Left renal cortex interstitium (tissue), 4 donors: ENCODE measurements around the gene RMI2. TPM values are rescaled to one million over a fixed set of nuclear protein-coding genes. Genes with fewer than 3 reads are reported as not detected.

Experiments used
- DNase-seq, 4 donors: peaks; one replicate each; pipeline ENCODE4 v3.0.0-alpha.2; 2013; ENCODE audit warnings: low read depth in 4 of 4, low spot score in 2 of 4, missing footprints in 1 of 4
- polyA plus RNA-seq, 4 donors: library from polyadenylated mRNA; unstranded; fragments of 120-200 nt; gene quantifications; one replicate each; pipeline ENCODE4 v1.2.1, GENCODE V29; 2013; ENCODE audit not compliant: insufficient read length in 4 of 4

The RMI2 gene
- polyA plus RNA-seq, 4 donors, result 22.3 to 33.6 (median 25.9) TPM

DNA sequence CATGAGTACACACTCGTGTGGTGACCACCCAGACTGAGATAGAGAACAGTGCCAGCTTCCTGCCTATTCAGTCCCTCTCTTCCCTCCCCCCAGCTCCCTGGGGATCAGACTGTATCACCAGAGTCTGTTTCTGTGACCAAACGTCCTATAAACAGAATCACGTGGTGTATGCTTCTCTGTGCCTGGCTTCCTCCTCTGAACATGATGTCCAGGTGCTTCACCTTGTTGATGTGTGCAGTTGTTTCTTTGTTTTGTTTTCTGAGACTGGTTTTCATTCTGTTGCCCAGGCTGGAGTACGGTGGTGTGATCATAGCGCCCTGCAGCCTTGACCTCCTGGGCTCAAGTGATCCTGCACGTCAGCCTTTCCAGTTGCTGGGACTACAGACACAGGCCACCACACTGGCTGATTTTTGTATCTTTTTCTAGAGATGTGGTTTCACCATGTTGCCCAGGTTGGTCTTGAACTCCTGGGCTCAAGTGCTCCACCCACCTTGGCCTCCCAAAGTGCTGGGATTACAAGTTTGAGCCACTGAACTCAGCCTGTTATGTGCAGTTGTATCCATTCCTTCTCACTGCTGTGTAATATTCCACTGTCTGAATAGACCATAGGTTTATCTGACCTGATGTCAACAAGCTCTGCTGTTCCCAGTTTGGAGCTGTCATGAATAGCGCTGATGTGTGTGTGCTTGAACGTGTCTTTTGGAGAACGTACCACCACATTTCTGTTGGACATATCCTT lies 35.2 kb upstream of the RMI2 start:
- no peak for DNase-seq

DNA sequence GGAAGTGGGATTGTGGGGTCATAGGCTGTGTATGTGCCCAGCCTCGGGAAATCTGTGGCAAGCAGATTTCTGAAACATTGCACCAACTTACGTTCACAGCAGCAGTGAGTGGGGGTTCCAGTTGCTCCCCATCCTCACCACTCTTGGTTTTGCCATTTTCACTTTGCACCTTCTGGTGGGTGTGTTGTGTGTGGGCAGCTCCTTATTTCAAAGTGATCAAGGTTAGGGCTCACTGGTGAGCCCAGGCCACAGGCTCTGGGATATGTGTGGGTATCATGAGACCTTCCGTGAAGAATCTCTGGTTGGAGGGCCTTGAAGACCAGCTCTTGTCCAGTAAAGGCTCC lies 34.7 kb upstream of the RMI2 start:
- no peak for DNase-seq

DNA sequence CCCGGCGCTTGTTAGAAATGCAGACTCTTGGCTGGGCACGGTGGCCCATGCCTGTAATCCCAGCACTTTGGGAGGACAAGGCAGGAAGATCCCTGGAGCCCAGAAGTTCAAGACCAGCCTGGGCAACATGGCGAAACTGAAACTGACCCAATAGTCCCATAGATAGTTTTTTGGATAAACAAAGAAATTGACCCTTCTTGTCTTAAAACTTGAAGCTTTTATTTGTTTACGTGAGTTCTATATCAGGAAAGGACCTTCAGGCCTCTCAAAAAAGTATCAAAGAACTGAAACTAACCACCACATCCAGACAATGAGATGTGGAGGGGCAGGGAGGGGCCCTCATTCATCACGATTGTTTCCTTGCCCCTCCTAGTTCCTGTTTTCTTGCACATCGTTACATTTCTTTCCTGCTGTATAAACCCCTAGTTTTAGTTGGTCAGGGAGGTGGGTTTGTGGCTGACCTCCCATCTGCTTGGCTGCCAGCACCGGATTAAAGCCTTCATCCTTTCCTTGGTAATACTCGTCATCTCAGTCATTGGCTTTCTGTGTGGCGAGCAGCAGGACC lies 34.2 kb upstream of the RMI2 start:
- DNase-seq, result no peak

DNA sequence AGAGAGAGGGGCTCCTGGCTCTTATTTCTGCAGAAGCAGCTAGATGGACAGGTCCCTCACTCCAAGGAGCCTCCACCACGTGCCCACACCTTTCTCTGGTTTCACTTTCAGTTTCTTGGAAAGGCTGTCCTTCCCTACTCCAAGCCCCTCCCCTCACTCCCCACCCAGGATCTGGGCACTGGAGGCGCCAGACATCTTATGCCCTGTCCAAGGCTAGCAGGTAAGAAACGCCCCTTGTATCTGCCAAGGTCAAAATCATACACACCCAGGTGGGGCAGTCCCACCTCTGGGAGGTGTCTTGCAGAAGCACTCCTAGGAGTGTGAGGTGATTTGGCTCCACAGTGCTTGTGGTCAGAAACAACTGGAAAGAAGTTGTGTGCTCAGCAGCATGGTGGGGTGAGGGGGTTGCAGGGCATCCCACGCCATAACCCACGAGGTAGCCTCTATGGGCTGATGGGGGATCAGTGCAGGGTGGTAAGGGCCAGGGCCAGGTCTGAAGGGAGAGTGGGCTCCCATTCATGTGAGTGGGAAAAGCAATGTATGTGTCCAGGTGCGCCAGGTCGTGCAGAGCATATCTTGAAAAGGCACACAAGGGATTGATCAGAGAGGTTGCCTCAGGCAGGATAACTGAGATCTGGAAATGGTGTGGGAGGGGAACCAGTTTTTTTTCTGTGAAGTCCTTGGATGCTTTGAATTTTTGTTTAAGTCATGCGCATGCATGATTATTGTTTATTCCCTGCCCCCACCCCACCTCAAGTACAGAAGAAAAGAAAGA lies 32.4 kb upstream of the RMI2 start:
- DNase-seq, result no peak

DNA sequence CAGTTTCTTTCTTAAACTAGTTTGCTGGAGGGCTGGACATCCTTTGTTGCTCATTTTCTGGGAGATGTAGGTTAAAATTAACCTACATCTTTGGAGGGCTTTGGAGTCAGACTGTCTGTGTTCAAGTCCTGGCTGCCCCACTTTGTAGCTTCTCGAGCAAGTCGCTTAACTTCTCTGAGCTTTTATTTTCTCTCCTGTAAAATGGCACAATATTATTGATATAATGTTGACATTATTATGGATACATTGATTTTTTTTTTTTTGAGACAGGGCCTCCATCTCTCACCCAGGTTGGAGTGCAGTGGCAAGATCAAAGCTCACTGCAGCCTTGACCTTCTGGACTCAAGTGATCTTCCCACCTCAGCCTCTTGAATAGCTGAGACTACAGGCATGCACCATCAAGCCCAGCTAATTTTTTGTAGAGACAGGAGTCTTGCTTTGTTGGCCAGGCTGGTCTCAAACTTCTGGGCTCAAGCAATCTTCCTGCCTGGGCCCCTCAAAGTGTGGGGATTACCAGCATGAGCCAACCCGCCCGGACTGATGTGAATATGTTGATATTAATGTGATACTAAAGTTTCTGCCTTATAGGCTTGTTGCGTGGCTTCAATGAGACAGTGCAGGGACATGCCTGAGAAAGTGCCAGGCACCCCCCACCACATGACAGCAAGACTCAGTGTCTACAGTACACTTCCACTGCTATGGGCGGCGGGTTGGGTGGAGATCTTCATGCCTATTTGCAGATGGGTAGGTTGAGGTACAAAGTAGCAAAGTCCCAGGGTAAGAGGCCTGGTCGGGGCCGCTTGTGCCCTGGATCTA lies 31.6 kb upstream of the RMI2 start:
- no peak for DNase-seq

DNA sequence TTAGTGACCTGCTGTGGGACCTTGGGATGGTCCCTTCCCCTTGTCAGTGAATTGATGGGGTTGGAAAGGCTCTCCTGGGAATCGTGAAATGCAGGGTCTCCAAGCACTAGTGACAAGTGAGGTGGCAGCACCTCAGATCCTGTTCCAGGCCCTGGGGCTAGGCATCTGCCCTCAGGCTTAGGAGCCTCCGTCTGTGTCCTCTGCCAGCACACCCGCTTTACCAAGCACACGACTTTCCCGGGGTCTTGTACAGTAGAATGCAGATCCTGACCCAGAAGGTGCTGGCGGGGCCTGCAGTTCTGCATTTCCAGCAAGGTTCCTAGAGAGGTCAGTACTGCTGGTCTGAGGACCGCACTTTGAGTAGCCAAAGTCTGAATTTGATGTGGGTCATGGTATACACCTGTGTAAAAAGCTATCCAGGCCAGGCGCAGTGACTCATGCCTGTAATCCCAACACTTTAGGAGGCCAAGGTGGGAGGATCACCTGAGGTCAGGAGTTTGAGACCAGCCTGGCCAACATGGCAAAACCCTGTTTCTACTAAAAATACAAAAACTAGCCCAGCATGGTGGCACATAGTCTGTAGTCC lies 30.9 kb upstream of the RMI2 start:
- no peak for DNase-seq

DNA sequence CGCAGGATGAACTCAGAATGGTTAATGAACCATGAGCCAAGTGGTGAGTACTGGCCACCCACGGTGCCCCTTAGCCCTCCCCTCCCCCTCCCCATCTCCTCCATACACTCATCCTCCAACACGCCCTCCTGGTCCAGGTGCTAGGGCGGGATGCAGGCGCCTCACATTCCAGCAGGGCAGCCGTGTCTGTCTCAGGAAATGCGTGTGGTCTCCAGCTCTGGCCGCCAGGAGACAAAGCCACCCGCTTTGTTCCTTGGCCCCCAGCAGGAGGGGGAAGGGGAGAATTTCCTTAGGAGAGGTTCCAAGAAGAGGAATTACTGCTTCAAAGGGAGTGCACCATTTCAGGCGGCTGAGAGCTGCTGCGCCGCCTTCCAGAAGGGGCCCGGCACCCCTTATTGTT lies 29.7 kb upstream of the RMI2 start:
- DNase-seq, result no peak

DNA sequence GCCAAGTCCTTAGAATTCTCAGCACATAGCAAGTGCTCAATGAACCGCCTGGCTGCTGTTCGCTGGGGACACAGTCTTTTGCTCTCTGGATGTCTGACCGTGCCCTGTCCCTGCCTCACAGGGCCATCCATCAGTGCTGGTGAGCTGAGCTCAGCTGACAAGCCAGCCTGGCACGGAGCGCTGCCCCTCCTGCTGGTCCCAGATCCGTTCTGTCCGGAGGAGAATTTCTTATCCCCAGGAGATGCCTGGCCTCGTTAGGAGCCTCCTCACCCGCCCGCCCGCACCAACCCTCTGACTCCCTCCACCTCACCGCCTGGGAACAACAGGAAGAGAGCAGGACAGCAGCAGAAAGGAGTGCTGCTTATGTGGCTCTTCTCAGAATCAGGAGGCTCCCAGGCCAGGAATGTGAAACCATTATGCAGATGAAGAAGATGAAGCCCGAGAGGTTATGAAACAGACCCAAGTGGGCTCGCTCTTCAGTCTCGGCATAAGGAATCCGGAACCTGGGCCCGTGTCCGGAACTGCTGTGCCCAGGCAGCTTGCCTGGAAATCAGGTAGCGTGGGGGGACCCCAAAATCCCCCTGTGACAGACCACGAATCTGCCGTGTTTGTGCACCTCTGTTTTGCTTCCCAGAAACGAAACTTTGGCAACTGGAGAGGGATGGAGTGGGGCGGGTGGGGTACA lies 28.8 kb upstream of the RMI2 start:
- DNase-seq, result no peak

DNA sequence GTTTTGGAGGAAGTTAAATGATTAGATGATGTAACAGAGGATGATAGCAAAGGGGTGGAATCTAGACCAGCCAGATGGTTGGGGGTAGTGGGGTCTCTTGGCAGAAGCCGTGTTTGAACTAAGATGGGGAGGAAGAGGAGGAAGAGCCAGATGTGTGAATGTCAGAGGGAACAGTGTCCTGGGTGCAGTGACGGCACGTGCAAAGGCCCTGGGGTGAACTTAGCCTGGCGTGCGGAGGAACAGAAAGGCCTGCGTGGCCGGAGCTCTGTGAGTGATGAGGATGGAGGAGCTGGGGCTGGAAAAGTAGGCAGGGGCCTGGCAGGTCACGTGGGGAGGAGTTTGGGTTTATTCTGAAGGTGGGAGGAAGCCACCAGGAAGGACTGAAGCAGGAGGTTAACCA lies 26.4 kb upstream of the RMI2 start:
- no peak for DNase-seq

DNA sequence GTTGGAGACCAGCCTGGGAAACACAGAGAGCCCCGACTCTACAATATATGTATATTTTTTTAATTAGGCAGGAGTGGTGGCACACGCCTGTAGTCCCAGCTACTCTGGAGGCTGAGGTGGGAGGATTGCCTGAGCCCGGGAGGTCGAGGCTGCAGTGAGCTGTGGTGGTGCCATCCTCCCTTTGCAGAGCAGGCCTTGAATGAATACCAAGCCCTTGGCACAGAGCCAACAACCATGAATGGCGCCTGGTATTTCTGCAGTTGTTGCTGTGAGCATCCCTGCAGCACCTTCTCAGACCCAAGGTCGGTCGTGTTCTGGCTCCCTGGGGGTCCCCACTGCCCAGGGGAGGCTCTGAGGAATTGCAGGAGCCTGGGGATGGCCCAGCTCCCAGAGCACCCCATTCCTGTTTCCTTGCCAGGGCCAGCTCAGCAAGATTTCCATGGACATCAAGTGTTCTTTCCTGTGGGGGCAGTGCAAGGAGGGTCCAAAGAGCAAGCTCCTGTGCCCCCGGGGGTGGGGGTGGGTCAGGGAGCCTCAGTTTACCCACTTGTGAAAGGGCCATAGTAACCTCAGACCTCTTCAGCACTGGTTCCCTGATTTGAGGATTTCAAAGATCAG lies 25.6 kb upstream of the RMI2 start:
- DNase-seq, result no peak

DNA sequence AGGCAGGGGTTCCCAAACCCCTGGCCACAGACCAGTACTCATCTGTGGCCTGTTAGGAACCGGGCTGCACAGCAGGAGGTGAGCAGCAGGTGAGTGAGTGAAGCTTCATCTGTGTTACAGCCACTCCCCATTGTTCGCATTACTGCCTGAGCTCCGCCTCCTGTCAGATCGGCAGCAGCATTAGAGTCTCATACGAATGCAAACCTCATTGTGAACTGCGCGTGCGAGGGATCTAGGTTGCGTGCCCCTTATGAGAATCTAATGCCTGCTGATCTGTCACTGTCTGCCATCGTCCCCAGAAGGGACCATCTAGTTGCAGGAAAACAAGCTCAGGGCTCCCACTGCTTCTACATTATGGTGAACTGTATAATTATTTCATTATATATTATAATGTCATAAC lies 25.1 kb upstream of the RMI2 start:
- DNase-seq, result no peak

DNA sequence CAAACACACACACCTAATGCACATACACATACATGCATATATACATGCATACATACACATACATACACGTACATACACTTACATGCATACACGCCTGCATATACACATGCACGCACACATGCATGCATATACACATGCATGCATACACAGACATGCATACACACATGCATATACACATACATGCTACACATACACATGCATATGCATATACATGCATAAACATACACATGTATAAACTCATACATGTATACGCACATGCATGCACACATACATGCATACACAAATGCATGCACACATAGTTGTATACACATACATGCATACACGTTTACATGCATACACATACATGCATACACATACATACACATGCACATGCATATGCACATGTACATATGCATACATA lies 23.6 kb upstream of the RMI2 start:
- DNase-seq, result no peak

DNA sequence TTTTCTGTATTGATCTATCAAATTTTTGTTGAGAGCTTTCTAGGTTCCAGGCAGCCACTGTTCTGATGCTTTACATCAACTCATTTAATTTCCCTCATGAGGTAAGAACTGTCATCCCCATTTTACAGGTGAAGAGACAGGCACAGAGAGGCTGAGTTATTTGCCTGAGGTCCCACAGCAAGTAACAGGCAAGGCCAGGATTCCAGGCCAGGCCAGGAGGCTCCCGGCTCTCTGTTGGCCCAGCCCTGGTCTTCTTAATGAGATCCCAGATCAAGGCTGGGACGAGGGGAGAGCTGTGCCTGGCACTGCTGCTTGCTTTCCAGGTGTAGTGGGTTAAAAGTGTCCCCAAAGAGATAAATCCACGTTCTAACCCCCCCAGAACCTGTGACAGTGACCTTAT lies 22.4 kb upstream of the RMI2 start:
- no peak for DNase-seq

DNA sequence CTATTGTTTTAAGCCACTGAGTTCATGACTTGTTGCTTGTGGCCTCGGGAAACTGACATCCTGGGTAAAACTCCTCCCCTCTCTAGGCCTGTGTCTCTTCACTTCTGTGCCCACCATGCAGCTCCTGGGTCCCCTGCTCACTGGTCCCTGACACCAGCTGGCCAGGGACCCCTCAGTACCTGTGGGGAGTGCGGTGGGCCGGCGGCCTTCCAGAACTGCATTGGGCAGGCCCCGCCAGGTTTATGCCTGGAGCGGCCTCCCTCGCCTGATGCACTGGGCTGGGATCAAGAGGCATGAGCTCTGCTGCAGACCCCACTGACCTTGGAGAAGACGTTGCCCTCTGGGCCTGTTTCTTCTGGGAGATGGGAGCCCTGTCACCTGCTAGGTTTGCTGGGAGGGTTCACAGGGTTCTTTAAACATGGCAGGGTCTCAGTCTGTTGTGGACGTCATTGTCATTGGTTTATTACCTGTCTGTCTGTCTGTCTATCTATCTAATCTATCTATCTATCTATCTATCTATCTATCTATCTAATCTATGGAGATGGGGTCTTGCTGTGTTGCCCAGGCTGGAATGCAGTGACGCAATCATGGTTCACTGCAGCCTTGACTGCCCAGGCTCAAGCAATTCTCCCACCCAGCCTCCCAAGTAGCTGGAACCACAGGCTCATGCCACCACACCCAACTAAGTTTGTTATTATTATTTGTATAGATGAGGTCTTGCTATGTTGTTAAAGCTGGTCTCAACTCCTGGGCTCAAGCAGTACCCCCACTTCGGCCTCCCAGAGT lies 21.5 kb upstream of the RMI2 start:
- no peak for DNase-seq

DNA sequence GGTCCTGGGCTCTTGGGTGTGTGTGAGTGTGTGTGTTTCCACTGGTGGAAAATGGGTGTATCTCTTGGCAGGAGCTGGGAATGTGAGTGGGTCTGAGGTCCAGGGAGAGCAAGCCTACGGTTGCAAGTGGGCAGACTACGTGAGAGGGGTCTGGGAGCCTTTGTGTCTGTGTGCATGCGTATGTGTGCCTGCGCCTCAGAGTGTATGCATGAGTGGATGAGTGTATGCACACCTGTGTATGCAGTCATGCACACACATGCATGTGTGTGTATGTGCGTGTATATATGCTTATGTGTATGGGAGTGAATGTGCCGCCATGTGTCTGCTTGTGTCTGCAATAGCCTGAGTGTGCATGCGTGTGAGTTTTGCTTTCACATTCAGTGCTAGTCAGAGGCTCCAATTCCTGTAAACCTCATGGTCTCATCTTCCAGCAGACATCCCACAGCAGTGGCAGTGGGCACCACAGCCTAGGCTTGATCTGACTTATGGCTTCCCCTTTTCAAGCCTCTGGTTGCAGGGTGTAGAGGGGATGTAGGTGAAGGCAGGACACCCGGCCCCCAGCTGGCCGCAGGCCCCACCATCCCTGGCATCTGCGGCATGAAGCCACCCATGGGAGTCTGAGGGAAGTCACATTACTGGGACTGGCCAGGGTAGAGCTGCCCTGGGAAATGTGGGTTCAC lies 19.7 kb upstream of the RMI2 start:
- DNase-seq, result no peak

DNA sequence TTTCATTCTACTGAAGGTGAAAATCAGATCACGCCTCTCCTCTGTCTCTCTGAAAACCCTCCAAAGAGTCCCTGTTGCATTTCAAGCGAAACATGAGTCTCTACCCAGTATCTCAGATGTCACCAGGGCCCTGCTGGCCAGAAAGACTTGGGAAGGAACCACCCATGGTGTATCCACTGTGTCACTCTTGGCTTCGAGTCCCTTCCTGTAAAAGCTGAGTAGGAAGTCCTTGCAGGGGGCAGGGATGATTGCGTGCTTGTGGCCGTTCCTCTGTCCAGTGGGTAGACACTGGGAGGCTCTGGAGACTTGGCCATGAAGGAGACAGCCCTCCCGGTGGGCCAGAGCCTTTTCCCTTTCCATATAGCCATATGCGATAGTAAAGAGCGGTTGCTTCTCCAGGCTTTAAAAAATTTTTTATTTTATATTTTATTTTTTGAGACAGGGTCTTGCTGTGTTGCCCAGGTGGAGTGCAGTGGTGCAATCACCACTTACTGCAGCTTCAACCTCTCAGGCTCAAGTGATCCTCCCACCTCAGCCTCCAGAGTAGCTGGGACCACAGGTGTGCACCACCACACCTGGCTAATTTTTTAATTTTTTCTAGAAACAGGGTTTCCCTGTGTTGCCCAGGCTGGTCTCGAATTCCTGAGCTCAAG lies 19.0 kb upstream of the RMI2 start:
- no peak for DNase-seq

DNA sequence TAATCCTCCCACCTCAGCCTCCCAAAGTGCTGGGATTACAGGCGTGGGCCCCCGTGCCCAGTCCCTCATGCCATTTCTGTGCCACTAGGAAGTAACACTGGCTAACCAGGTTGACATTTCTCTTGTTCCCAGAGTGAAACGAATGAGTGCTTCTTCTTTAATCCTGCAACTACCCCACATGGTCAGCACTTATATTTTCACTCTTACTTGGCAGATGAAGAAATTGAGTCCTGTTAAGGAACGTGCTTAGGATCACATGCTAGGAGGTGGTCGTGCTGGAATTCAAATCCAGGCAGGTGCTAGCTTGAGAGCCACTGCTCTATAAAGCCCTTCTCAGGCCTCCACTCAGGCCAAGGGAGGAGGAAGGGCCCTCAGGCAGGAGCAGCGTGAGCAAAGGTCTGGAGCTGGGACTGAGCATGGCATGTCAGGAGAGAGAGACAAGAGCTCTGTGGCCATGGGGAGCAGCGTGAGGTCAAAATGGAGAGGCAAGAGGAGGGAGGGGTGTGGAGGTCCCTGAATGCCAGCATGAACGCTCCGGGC lies 18.5 kb upstream of the RMI2 start:
- no peak for DNase-seq
